T-helper 2 cell (primary cell): Measurements from ENCODE around the gene SCAMP3.
"Not testable (repeated sequence)": the region's sequence is repeated elsewhere in the genome, so short reads cannot be mapped to it uniquely, and the experiment has no call there.

Experiments
- DNase-seq, 5 experiments: peaks; one replicate each; pipeline versions ENCODE4 v3.0.0 to v3.0.0-alpha.2; 2012 to 2022
- total RNA-seq, 2 donors: gene quantifications; one replicate each; lab custom pipeline; 2026; lab: John Stamatoyannopoulos, UW

Gene SCAMP3
- total RNA-seq: 34.3 to 43.4 reads per million in 2 donors

DNA sequence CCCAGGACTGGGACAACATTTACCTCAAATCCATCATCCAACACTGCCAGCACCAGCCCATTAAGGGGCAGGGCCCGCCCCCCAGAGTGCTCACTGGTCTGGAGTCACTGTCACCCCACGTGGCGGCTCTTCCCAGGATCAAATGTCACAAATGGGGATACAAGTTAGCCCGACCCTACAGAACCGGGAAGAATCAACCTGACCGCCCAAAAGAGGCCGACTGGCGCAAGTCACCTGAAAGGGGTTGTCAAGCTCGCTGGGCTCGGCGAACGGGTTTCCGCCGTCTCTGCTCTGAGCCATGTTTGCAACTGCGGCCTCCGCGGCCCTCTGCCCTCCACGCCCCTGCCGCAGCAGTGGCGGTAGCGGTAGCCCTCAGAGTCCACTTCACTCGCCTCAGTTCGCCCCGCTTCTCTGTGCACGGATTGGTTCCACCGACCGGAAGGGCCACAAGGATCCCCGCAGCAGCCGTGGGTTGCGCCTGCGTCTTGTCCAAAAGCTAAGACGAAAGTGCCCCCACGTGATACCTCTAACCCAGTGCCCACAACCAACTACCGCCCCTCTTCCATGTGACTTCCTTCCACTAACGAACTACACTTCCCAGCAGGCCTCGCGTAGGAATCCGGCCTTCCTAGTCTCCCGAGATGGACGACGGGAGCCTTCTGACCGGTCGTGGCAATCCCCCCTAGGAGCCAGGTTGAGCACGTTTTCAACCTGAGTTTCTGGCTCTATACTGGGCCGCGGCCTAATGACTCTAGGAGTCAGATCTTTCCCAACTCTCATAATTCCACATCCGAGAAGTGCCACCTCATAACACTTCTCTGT is at the start of gene SCAMP3:
SCAMP3 (minus strand) TSS at position 509 of the 822 bp plus-strand sequence; CDS start at position 300, 209 bp downstream.
- DNase-seq: peak; percentile 63 to 93 (median 82)

GRCh38 chr1:155309423-155310021 is 47.4 kb upstream of the SCAMP3 start:
- DNase-seq: peak in 1 of 5 experiments; percentile 28

DNA sequence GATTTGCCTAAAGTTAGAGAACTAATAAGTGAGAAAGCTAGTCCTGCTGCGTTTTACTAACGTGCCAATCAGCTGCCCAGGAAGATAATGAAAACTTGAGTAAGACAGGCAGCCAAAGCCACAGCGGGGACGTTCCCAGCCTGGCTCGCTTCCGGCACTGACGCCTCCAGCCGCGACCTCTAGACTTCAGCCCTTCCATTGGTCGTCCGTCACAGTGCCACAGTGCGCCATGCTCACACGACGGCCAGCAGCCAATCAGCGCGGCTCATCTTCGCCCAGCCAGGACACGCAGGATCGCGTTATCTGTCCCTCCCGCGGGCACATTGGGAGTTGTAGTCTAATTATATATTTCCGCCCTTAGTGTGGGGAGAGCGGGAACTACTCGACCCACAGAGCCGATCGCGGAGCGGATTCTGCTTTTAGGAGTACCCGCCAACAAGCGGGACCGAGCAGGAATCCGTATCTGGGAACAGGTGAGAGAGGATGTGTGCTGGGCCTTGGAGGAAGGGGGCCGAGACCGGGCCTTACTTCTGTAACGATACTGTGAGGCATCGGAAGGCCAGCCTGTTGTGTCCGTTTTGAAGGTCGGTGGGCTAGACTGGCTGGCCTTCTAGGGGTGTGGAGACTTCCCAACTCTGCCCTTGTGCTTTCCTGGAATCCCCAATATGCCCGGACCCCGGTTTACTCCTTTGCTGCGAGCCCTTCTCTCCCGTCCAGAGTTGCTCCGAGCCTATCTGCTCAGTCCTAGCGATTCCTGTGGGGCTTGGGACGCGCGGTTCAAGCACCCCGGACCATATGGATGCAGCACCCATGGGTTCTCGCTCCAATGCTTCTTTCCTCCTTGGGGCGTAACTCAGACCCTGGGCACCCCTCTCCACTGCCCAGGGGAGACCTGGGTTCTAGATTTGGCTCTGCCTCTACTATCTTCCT is 46.6 kb upstream of the SCAMP3 start, which contains the start of gene FDPS:
FDPS (plus strand) TSS at position 374 of the 930 bp plus-strand sequence. CDS start 924 bp downstream, outside the sequence.
- DNase-seq: peak; percentile 89 to 100 (median 97)

GRCh38 chr1:155307247-155307740 is 45.1 kb upstream of the SCAMP3 start:
- peak in 1 of 5 experiments; percentile 41 for DNase-seq

- DNase-seq: no peak
These were observed 43.8 kb upstream of the SCAMP3 start for GRCh38 chr1:155305881-155306391.

- no peak for DNase-seq
These were observed 42.5 kb upstream of the SCAMP3 start for GRCh38 chr1:155304558-155305063.

- no peak for DNase-seq
These were observed 39.2 kb upstream of the SCAMP3 start, which contains the start of gene PKLR for GRCh38 chr1:155301342-155301841. Gene PKLR (minus strand): TSS chr1:155301438. CDS start chr1:155301395, 43 bp downstream.

- no peak for DNase-seq
These were observed 38.6 kb upstream of the SCAMP3 start for GRCh38 chr1:155300553-155301329.

GRCh38 chr1:155300024-155300423 is 37.9 kb upstream of the SCAMP3 start:
- no peak for DNase-seq

GRCh38 chr1:155297384-155297783 is 35.2 kb upstream of the SCAMP3 start:
- DNase-seq: no peak

DNA sequence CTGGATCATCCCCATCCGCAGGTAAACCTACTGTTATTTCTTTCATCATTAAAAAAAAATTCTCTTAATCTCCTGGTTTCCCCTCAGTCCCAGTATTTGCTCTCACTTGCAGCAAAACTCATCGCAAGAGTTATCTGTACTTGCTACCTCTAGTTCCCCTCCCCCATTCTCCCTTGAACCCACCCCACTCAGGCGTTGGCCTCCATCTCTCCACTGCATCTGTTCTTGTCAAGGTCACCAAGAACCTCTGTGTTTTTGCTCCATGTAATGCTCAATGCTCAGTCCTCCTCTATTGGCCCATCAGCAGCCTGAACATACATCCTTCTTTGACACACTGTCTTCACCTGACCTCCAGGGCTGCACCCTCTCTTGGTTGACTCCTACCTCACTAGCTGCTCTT is 34.5 kb upstream of the SCAMP3 start:
- DNase-seq: no peak

- no peak for DNase-seq
These were observed 33.7 kb upstream of the SCAMP3 start for GRCh38 chr1:155295942-155296267.

- DNase-seq: no peak
These were observed 33.2 kb upstream of the SCAMP3 start for GRCh38 chr1:155295183-155295941.

GRCh38 chr1:155294520-155295182 is 32.5 kb upstream of the SCAMP3 start:
- DNase-seq: no peak

GRCh38 chr1:155293086-155293749 is 31.1 kb upstream of the SCAMP3 start:
- no peak for DNase-seq

DNA sequence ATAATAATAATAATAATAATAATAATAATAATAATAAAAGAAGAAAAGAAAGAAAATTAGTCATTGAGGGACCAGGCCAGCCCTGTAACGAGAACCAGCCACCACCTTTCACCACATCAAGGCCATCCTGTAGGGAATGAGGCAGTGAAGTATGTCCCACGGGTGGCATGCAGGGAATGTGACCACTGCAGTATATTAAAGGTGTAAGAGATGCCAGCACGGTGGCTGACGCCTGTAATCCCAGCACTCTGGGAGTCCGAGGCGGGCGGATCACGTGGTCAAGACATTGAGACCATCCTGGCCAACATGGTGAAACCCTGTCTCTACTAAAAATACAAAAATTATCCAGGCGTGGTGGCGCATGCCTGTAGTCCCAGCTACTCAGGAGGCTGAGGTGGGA is 28.8 kb upstream of the SCAMP3 start:
- not testable (repeated sequence) for DNase-seq

GRCh38 chr1:155287987-155288543 is 25.9 kb upstream of the SCAMP3 start:
- no peak for DNase-seq

GRCh38 chr1:155286544-155286943 is 24.4 kb upstream of the SCAMP3 start:
- DNase-seq: no peak

- DNase-seq: no peak
These were observed 23.5 kb upstream of the SCAMP3 start for GRCh38 chr1:155285631-155286044.
